Coronary artery (tissue), 2 donors: ENCODE results near the gene PSMB9.

ENCODE experiments used
- DNase-seq: peaks from one replicate; pipeline ENCODE4 v3.0.0-alpha.2; 2017; ENCODE audit warnings: low spot score
- H3K27ac ChIP-seq, 2 donors: fragments of 200-600 bp; sonication (generic); one replicate each; pipeline ENCODE4 v1.5.1; 2016 to 2019
- H3K4me3 ChIP-seq: fragments of 200-600 bp; sonication (generic); 2 replicates; pipeline ENCODE4 v1.5.1; 2016; ENCODE audit warnings: mild to moderate bottlenecking, moderate library complexity
- TF ChIP-seq, protein P1 (sequence below): fragments of 200-600 bp; sonication (generic); IDR thresholded peaks from one replicate; pipeline ENCODE4 v1.5.1; 2019; ENCODE audit warnings: antibody characterized with exemption

The PSMB9 gene

GRCh38 chr6:32843979-32844838, 9.8 kb upstream of the PSMB9 start, which contains the start of gene PSMB8:
Gene PSMB8 (minus strand): TSS chr6:32844047. CDS start chr6:32843996, 51 bp downstream.
- Histone ChIP-seq H3K4me3 (peak within 1 kb of the TSS; percentile 85), H3K27ac (peak within 1 kb of the TSS; percentile 92 to 95)
- TF ChIP-seq, protein P1, sequence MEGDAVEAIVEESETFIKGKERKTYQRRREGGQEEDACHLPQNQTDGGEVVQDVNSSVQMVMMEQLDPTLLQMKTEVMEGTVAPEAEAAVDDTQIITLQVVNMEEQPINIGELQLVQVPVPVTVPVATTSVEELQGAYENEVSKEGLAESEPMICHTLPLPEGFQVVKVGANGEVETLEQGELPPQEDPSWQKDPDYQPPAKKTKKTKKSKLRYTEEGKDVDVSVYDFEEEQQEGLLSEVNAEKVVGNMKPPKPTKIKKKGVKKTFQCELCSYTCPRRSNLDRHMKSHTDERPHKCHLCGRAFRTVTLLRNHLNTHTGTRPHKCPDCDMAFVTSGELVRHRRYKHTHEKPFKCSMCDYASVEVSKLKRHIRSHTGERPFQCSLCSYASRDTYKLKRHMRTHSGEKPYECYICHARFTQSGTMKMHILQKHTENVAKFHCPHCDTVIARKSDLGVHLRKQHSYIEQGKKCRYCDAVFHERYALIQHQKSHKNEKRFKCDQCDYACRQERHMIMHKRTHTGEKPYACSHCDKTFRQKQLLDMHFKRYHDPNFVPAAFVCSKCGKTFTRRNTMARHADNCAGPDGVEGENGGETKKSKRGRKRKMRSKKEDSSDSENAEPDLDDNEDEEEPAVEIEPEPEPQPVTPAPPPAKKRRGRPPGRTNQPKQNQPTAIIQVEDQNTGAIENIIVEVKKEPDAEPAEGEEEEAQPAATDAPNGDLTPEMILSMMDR: peak; percentile 14
- DNase-seq: peak; percentile 97

GRCh38 chr6:32844839-32845383, 9.1 kb upstream of the PSMB9 start:
- H3K27ac ChIP-seq: peak overlapping the region; percentile 92 to 95
- TF ChIP-seq, protein P1: no peak
- peak overlapping the region; percentile 85 for H3K4me3 ChIP-seq
- no peak for DNase-seq

DNA sequence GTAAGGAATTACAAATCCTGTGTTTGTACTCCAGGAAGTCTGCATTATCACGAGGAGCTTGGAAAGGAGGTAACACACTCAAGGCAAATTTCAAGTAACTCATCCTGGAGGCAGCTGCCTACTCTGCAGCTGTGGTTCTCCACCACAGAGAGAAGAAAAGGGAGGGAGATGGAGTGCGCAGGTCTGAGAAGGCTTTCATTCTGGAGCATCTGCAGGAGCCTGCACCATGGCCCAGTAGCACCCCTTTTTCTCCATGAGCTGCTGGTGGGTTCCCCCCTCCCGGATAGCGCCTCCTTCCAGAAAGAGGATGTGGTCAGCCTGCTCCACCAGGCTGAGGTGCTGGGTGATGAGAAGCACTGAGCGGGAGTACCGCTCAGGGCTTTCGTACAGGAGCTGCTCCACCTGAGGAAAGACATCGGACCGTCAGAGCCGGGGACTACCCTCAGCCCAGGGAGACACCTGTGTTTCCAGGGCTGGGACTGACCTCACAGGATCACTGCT, 8.6 kb upstream of the PSMB9 start:
- Histone ChIP-seq H3K4me3 (peak overlapping the region; percentile 85), H3K27ac (no peak overlapping the region)
- TF ChIP-seq, protein P1: no peak
- no peak for DNase-seq

DNA sequence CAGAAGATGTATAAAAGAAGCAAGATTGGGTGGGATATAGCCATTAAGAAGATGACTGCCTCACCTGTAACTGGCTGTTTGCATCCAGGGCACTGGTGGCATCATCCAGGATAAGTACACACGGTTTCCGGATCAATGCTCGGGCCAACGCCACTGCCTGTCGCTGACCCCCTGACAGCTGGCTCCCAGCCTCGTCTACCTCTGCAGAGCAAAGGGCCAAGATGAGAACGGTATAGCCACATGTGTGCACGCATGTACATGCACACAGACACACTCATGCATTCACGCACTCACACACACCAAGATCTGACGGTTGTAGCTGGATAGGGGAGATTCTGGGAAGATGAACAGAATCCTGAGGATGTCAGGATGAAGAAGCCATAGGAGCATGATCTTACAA, 7.0 kb upstream of the PSMB9 start:
- Histone ChIP-seq H3K4me3 (no peak overlapping the region), H3K27ac (no peak overlapping the region)
- no peak for DNase-seq
- TF ChIP-seq, protein P1: no peak

- Histone ChIP-seq H3K4me3 (no peak overlapping the region), H3K27ac (no peak overlapping the region)
- TF ChIP-seq, protein P1: no peak
- no peak for DNase-seq
Measured at GRCh38 chr6:32847795-32848194, 6.2 kb upstream of the PSMB9 start.

DNA sequence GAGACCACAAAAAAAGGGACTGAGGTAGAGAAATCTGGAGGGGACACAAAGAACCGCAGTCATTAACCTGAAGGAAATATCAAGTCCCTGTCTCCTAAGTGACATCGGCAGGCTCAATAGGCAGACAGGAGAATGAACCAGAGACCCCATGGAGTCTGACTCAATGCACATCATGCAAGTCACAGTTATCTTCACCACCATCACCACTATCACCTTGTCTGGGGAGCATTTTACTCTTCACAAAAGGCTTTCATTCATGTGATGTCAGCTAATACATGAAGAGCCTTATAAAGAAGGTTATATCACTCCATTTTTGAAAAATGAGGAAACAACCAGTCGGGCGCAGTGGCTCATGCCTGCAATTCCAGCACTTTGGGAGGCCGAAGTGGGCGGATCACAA, 4.9 kb upstream of the PSMB9 start:
- DNase-seq: no peak
- no peak overlapping the region for H3K4me3 ChIP-seq
- H3K27ac ChIP-seq: no peak overlapping the region
- TF ChIP-seq, protein P1: no peak

- TF ChIP-seq, protein P1: no peak
- Histone ChIP-seq H3K27ac (peak overlapping the region in 1 of 2 donors; percentile 49), H3K4me3 (no peak overlapping the region)
- no peak for DNase-seq
Measured at GRCh38 chr6:32851025-32851424, 3.0 kb upstream of the PSMB9 start.
